ENCODE results near the gene FNDC11.
A peak's percentile ranks its signal among the peaks of the same experiment; 100 is the strongest.

Gene FNDC11

GRCh38 chr20:63533871-63534393 is 20.0 kb upstream of the FNDC11 start:
- TF ChIP-seq TAF1 (IDR thresholded peaks at IDR 0.05; ENCODE audit: borderline replicate concordance, insufficient read depth, low read length): no peak
- TF ChIP-seq SIN3A (IDR thresholded peaks at IDR 0.05; ENCODE audit: borderline replicate concordance, insufficient read depth, low read length): no peak
- no peak for TF ChIP-seq POLR2AphosphoS5 (IDR thresholded peaks at IDR 0.05; ENCODE audit: low read depth, low read length)
- TF ChIP-seq REST (IDR thresholded peaks at IDR 0.05; ENCODE audit: insufficient read depth in 1 of 2, low read depth in 2 of 2, low read length in 2 of 2): no peak
- TF ChIP-seq FOXP2 (optimal IDR thresholded peaks at IDR 0.05; ENCODE audit: borderline replicate concordance, extremely low read depth, extremely low read length, insufficient read depth): no peak

GRCh38 chr20:63534427-63534830 is 19.5 kb upstream of the FNDC11 start:
- TF ChIP-seq REST (IDR thresholded peaks at IDR 0.05; ENCODE audit: insufficient read depth in 1 of 2, low read depth in 2 of 2, low read length in 2 of 2) (no peak), SIN3A (IDR thresholded peaks at IDR 0.05; ENCODE audit: borderline replicate concordance, insufficient read depth, low read length) (no peak), POLR2AphosphoS5 (IDR thresholded peaks at IDR 0.05; ENCODE audit: low read depth, low read length) (no peak), FOXP2 (optimal IDR thresholded peaks at IDR 0.05; ENCODE audit: borderline replicate concordance, extremely low read depth, extremely low read length, insufficient read depth) (no peak), TAF1 (IDR thresholded peaks at IDR 0.05; ENCODE audit: borderline replicate concordance, insufficient read depth, low read length) (no peak)

- TF ChIP-seq FOXP2 (optimal IDR thresholded peaks at IDR 0.05; ENCODE audit: borderline replicate concordance, extremely low read depth, extremely low read length, insufficient read depth) (peak; percentile 30), SIN3A (IDR thresholded peaks at IDR 0.05; ENCODE audit: borderline replicate concordance, insufficient read depth, low read length) (no peak)
These were observed 18.9 kb upstream of the FNDC11 start for GRCh38 chr20:63534831-63535651.

- TF ChIP-seq FOXP2 (optimal IDR thresholded peaks at IDR 0.05; ENCODE audit: borderline replicate concordance, extremely low read depth, extremely low read length, insufficient read depth): peak; percentile 14
- TF ChIP-seq POLR2AphosphoS5 (IDR thresholded peaks at IDR 0.05; ENCODE audit: low read depth, low read length): no peak
- TF ChIP-seq SIN3A (IDR thresholded peaks at IDR 0.05; ENCODE audit: borderline replicate concordance, insufficient read depth, low read length): no peak
These were observed 17.6 kb upstream of the FNDC11 start for GRCh38 chr20:63536241-63536977.

- TF ChIP-seq FOXP2 (optimal IDR thresholded peaks at IDR 0.05; ENCODE audit: borderline replicate concordance, extremely low read depth, extremely low read length, insufficient read depth) (no peak), REST (IDR thresholded peaks at IDR 0.05; ENCODE audit: insufficient read depth in 1 of 2, low read depth in 2 of 2, low read length in 2 of 2) (no peak), TAF1 (IDR thresholded peaks at IDR 0.05; ENCODE audit: borderline replicate concordance, insufficient read depth, low read length) (no peak), SIN3A (IDR thresholded peaks at IDR 0.05; ENCODE audit: borderline replicate concordance, insufficient read depth, low read length) (no peak), POLR2AphosphoS5 (IDR thresholded peaks at IDR 0.05; ENCODE audit: low read depth, low read length) (no peak)
These were observed 16.9 kb upstream of the FNDC11 start, which contains the start of gene PTK6 for GRCh38 chr20:63536997-63537524. PTK6 (minus strand) TSS chr20:63537376; CDS start chr20:63537314, 62 bp downstream.

Measured in PFSK-1 (cell line).